Pancreas (tissue), 10 donors: Measurements from ENCODE around the gene ZNF440. TPM values are rescaled to one million over a fixed set of nuclear protein-coding genes. Genes with fewer than 3 reads are reported as not detected.
"Not testable (repeated sequence)": the region's sequence is repeated elsewhere in the genome, so short reads cannot be mapped to it uniquely, and the experiment has no call there.

Experiments used
- ATAC-seq, 4 donors: fragments of 200-7000 bp; cut with Tn5 transposase; one replicate each; pipeline versions ENCODE4 v1.8.0 to v1.9.1; 2020; ENCODE audit warnings: mild to moderate bottlenecking in 4 of 4, moderate library complexity in 4 of 4
- DNase-seq, 6 donors: peaks; one replicate each; pipeline ENCODE4 v3.0.0-alpha.2; 2020
- FAIRE-seq: peaks from 2 replicates; lab custom pipeline; 2012; peaks lifted over from hg19 to GRCh38; lab: Jason Lieb, UNC
- H3K27ac ChIP-seq, 4 donors: fragments of 200-600 bp; sonication (generic); 1 replicate in 3 of 4; 2 replicates in 1 of 4; pipeline versions ENCODE4 v1.5.0 to v1.8.0; 2020
- H3K27me3 ChIP-seq, 4 donors: fragments of 200-600 bp; one replicate each; pipeline ENCODE4 v1.8.0; 2021
- H3K36me3 ChIP-seq, 3 donors: fragments of 200-600 bp; sonication (generic) in 1 of 3; one replicate each; pipeline versions ENCODE4 v1.5.0 to v1.8.0; 2020 to 2021
- H3K4me1 ChIP-seq, 3 donors: fragments of 200-600 bp; one replicate each; pipeline ENCODE4 v1.8.0; 2021
- H3K4me3 ChIP-seq, 4 donors: fragments of 200-600 bp; sonication (generic) in 2 of 4; one replicate each; pipeline versions ENCODE4 v1.5.0 to v1.8.0; 2020 to 2021
- H3K9me3 ChIP-seq, 4 donors: fragments of 200-600 bp; one replicate each; pipeline ENCODE4 v1.8.0; 2021
- CTCF ChIP-seq, 4 donors: fragments of 200-600 bp; sonication (generic) in 3 of 4; IDR thresholded peaks; one replicate each; pipeline versions ENCODE4 v1.5.0 to v1.8.0; 2021; ENCODE audit warnings: antibody characterized with exemption in 4 of 4
- WGBS, 2 donors: extraction: QIAGEN DNeasy Blood & Tissue Kit; methylation state at CpG; one replicate each; pipeline ENCODE4 v1.1.7; 2013; 5-methylcytosine and 5-hydroxymethylcytosine counted together
- intact Hi-C, 3 donors: fragments of 100-400 bp; cut with DNase I; formaldehyde crosslinking; loops; one replicate each; pipeline versions ENCODE4 v1.11.1 to v1.14.2; 2022
- polyA plus RNA-seq, 2 donors: library from polyadenylated mRNA; stranded (reverse); fragments of 200-250 nt; gene quantifications; one replicate each; pipeline ENCODE4 v1.2.3, GENCODE V29; 2013
- total RNA-seq, 6 donors: library from RNA; stranded (reverse); fragmentation: NEBNext Ultra II Directional in 4 of 6; extraction: Animal tissue kit (Norgen Biotek cat#: 25700) in 4 of 6; gene quantifications; one replicate each; pipeline versions ENCODE4 v1.2.1 to v1.2.4, GENCODE V29; 2021 to 2023
- donor health status: healthy with polysubstance abuse.
- donor health status: DM: no; HTN: no; CAD: no; lungs with moderate emphysema.
- donor health status: DM: no; HTN: no; CAD: no.
- donor health status: control.
- donor health status: control.
- donor health status: Bipolar disorder and iron deficiency.
- donor health status: DM: yes; HTN: yes; CAD: no.
- donor health status: DM: no; HTN: no; CAD: no.
- donor health status: DM: no; HTN: no; CAD: no.
- donor health status: DM: yes; HTN: yes; CAD: no.

ZNF440 gene
- total and polyA plus RNA-seq, 8 donors, result 4.1 to 8.7 (median 6.3) TPM

- H3K4me1 ChIP-seq, FAIRE-seq, H3K4me3 ChIP-seq, H3K27ac ChIP-seq, H3K9me3 ChIP-seq, H3K36me3 ChIP-seq, H3K27me3 ChIP-seq: not testable (repeated sequence)
- ATAC-seq, result peak in 3 of 4 donors; percentile 76 to 84 (median 77)
- intact Hi-C loops, result loop anchor here in 1 of 3 donors (10.0 kb wide), 2 partner anchors 115 to 255 kb away; no protein-coding TSS in a partner anchor
- WGBS, 2 donors, result 63 to 65% methylated on average over 16 of the region's 16 CpGs
- TF ChIP-seq CTCF (IDR thresholded peaks at IDR 0.05), result peak in 2 of 4 donors; percentile 23 to 31
- peak in 4 of 6 donors; percentile 44 to 68 (median 46) for DNase-seq
Measured at GRCh38 chr19:11879687-11880266, 65.7 kb downstream of the ZNF440 start.

GRCh38 chr19:11880598-11880997 is 66.5 kb downstream of the ZNF440 start:
- intact Hi-C loops, result no loop called here
- H3K4me1 ChIP-seq, result no peaks in the 10 kb centered on the region
- no peaks in the 10 kb centered on the region for H3K9me3 ChIP-seq
- FAIRE-seq (no peak), DNase-seq (no peak), ATAC-seq (no peak)
- no peaks in the 10 kb centered on the region for H3K27me3 ChIP-seq
- no peak for TF ChIP-seq CTCF (IDR thresholded peaks at IDR 0.05)
- H3K4me3 ChIP-seq, result no peak overlapping the region
- H3K36me3 ChIP-seq, result no peaks in the 10 kb centered on the region
- 77 to 84% methylated on average over 12 of the region's 12 CpGs for WGBS, 2 donors
- no peak overlapping the region for H3K27ac ChIP-seq

- no peak overlapping the region for H3K4me3 ChIP-seq
- no peaks in the 10 kb centered on the region for H3K36me3 ChIP-seq
- FAIRE-seq (no peak), DNase-seq (peak; percentile 50 to 77 (median 55)), ATAC-seq (peak; percentile 81 to 97 (median 95))
- H3K27me3 ChIP-seq, result no peaks in the 10 kb centered on the region
- WGBS, 2 donors, result 11 to 14% methylated on average over 10 of the region's 10 CpGs
- H3K27ac ChIP-seq, result no peak overlapping the region
- peak; percentile 51 to 81 (median 65) for TF ChIP-seq CTCF (IDR thresholded peaks at IDR 0.05)
- intact Hi-C loops, result no loop called here
- no peaks in the 10 kb centered on the region for H3K4me1 ChIP-seq
- no peaks in the 10 kb centered on the region for H3K9me3 ChIP-seq
Measured at GRCh38 chr19:11881151-11881800, 67.2 kb downstream of the ZNF440 start.

GRCh38 chr19:11882606-11883005 is 68.5 kb downstream of the ZNF440 start:
- no peak overlapping the region for H3K27ac ChIP-seq
- intact Hi-C loops, result no loop called here
- ATAC-seq (no peak), DNase-seq (no peak), FAIRE-seq (no peak)
- H3K4me3 ChIP-seq, result no peak overlapping the region
- H3K4me1 ChIP-seq, result no peaks in the 10 kb centered on the region
- no peaks in the 10 kb centered on the region for H3K9me3 ChIP-seq
- H3K36me3 ChIP-seq, result no peaks in the 10 kb centered on the region
- H3K27me3 ChIP-seq, result no peaks in the 10 kb centered on the region
- 78 to 80% methylated on average over 2 of the region's 2 CpGs for WGBS, 2 donors
- no peak for TF ChIP-seq CTCF (IDR thresholded peaks at IDR 0.05)

Other genes with a start within 250 kb of the ZNF440 start
- 10 to 100 TPM in 2 of 6 donors, 1 to 10 TPM in 4; 3.5 to 21.8 (median 7.0) TPM for gene ACP5, start 236.6 kb upstream of the ZNF440 start, total RNA-seq
- 10 to 100 TPM in 1 of 2 donors, 1 to 10 TPM in 1; 7.7 to 11.4 TPM for gene ACP5, start 236.6 kb upstream of the ZNF440 start, polyA plus RNA-seq
- gene ZNF627, start 216.8 kb upstream of the ZNF440 start, total RNA-seq, result 1 to 10 TPM; 4.4 to 8.5 (median 6.0) TPM
- gene ZNF627, start 216.8 kb upstream of the ZNF440 start, polyA plus RNA-seq, result 1 to 10 TPM; 4.6 to 6.4 TPM
- 1 to 10 TPM; 2.5 to 4.7 (median 3.3) TPM for gene ZNF823, start 75.3 kb upstream of the ZNF440 start, total RNA-seq
- gene ZNF823, start 75.3 kb upstream of the ZNF440 start, polyA plus RNA-seq, result 1 to 10 TPM; 2.7 to 4.7 TPM
- 1 to 10 TPM; 3.1 to 4.9 (median 3.9) TPM for gene ZNF441, start 47.3 kb upstream of the ZNF440 start, total RNA-seq
- 1 to 10 TPM; 2.5 to 6.9 TPM for gene ZNF441, start 47.3 kb upstream of the ZNF440 start, polyA plus RNA-seq
- gene ZNF491, start 15.8 kb upstream of the ZNF440 start, total RNA-seq, result 1 to 10 TPM in 4 of 6 donors, under 1 TPM in 2; 0.95 to 3.3 (median 1.4) TPM
- gene ZNF491, start 15.8 kb upstream of the ZNF440 start, polyA plus RNA-seq, result 1 to 10 TPM; 1.1 to 1.2 TPM
- 1 to 10 TPM; 2.2 to 8.0 (median 2.8) TPM for gene ZNF439, start 34.5 kb downstream of the ZNF440 start, total RNA-seq
- gene ZNF439, start 34.5 kb downstream of the ZNF440 start, polyA plus RNA-seq, result 1 to 10 TPM; 7.4 to 7.5 TPM
- gene ZNF69, start 73.5 kb downstream of the ZNF440 start, total RNA-seq, result 10 to 100 TPM in 1 of 6 donors, 1 to 10 TPM in 5; 4.4 to 13.6 (median 6.4) TPM
- 10 to 100 TPM; 10.1 to 13.8 TPM for gene ZNF69, start 73.5 kb downstream of the ZNF440 start, polyA plus RNA-seq
- 10 to 100 TPM in 1 of 6 donors, 1 to 10 TPM in 5; 6.5 to 10.9 (median 7.7) TPM for gene ZNF700, start 110.8 kb downstream of the ZNF440 start, total RNA-seq
- 10 to 100 TPM; 14.9 to 22.7 TPM for gene ZNF700, start 110.8 kb downstream of the ZNF440 start, polyA plus RNA-seq
- 1 to 10 TPM; 1.5 to 4.5 (median 2.4) TPM for gene ZNF763, start 150.8 kb downstream of the ZNF440 start, total RNA-seq
- gene ZNF763, start 150.8 kb downstream of the ZNF440 start, polyA plus RNA-seq, result 1 to 10 TPM; 3.6 to 5.9 TPM
- 1 to 10 TPM; 3.7 to 6.5 (median 4.4) TPM for gene ZNF433, start 221.4 kb downstream of the ZNF440 start, total RNA-seq
- 1 to 10 TPM; 7.1 to 9.9 TPM for gene ZNF433, start 221.4 kb downstream of the ZNF440 start, polyA plus RNA-seq
- gene ZNF878, start 238.7 kb downstream of the ZNF440 start, total RNA-seq, result under 1 TPM; 0.19 to 0.87 (median 0.46) TPM
- gene ZNF878, start 238.7 kb downstream of the ZNF440 start, polyA plus RNA-seq, result under 1 TPM; 0.19 to 0.23 TPM